ENCODE measurements around the gene C4orf36. TPM values are rescaled to one million over a fixed set of nuclear protein-coding genes. Genes with fewer than 3 reads are reported as not detected.
A peak's percentile ranks its signal among the peaks of the same experiment; 100 is the strongest.

Gene C4orf36
- total and polyA plus RNA-seq, 10 donors = 0.17 to 1.1 (median 0.82) TPM; not detected in 7

DNA sequence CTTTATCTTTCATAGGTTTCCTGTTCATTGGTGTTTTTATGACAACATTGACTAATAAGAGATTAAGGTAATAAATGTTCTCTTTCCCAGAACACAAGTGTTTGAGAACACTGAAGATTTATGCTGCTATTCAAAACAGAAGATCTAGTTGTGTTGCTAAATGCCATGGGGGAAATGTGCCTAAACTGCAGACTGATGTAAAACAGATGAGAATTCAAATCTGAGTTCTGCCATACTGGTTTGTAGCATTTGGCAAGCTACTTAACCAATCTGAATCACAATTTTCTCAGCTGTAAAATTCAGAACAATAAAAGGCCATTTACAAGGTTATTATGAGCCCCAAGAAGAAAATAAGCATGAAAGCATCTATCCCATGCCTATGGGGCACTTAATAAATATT lies 45.3 kb downstream of the C4orf36 start:
- no peak for TF ChIP-seq CTCF (IDR thresholded peaks at IDR 0.05 in 8 of 11, conservative IDR thresholded peaks at IDR 0.05 in 3 of 11)
- TF ChIP-seq POLR2A (IDR thresholded peaks at IDR 0.05) = no peak
- TF ChIP-seq POLR2AphosphoS5 (IDR thresholded peaks at IDR 0.05) = no peak
- H3K27me3 ChIP-seq (replicated peaks in 1 of 7) = no peaks in the 10 kb centered on the region
- peak overlapping the region in 6 of 8 donors; percentile 10 to 78 (median 49) for H3K27ac ChIP-seq
- no peak for DNase-seq
- H3K4me3 ChIP-seq = no peak overlapping the region
- no peaks in the 10 kb centered on the region for H3K9me3 ChIP-seq
- intact Hi-C loops (cut with DNase I; ENCODE audit: low total_unique reads) = no loop called here
- H3K4me1 ChIP-seq = no peaks in the 10 kb centered on the region
- H3K36me3 ChIP-seq = no peaks in the 10 kb centered on the region

DNA sequence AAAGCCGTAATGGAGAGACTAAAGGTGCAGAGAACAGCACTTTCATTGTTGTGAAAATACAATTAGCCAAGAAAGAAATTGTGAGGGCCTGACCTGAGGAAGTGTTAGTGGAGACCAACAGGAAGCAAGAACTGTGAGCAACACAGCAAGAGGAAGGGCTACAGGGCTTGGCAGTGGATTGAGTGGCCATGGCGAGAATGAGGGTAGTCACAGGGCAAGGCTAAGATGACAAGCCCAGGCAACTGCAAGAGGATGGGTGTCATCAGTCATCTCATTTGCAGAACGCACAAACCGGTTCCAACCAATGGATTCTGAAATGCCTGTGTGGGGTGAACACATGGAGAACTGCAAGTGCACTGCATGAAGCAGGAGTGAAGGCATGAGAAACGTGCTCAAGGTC lies 46.6 kb downstream of the C4orf36 start:
- 55 to 76% (median 73%) methylated on average over 5 of the region's 5 CpGs for WGBS, 5 donors
- H3K36me3 ChIP-seq = no peaks in the 10 kb centered on the region
- no peaks in the 10 kb centered on the region for H3K9me3 ChIP-seq
- no peaks in the 10 kb centered on the region for H3K27me3 ChIP-seq (replicated peaks in 1 of 7)
- TF ChIP-seq CTCF (IDR thresholded peaks at IDR 0.05 in 8 of 11, conservative IDR thresholded peaks at IDR 0.05 in 3 of 11) (no peak), POLR2AphosphoS5 (IDR thresholded peaks at IDR 0.05) (peak in 2 of 3 donors; percentile 58 to 72), POLR2A (IDR thresholded peaks at IDR 0.05) (no peak)
- DNase-seq = no peak
- H3K4me3 ChIP-seq = no peak overlapping the region
- H3K27ac ChIP-seq = peak overlapping the region in 7 of 8 donors; percentile 22 to 78 (median 46)
- H3K4me1 ChIP-seq = no peaks in the 10 kb centered on the region
- intact Hi-C loops (cut with DNase I; ENCODE audit: low total_unique reads) = no loop called here

GRCh38 chr4:86841309-86841708 lies 50.9 kb downstream of the C4orf36 start:
- Histone ChIP-seq H3K4me1 (no peaks in the 10 kb centered on the region), H3K36me3 (no peaks in the 10 kb centered on the region), H3K27me3 (replicated peaks in 1 of 7) (no peaks in the 10 kb centered on the region), H3K9me3 (no peaks in the 10 kb centered on the region), H3K27ac (no peak overlapping the region), H3K4me3 (no peak overlapping the region)
- intact Hi-C loops (cut with DNase I; ENCODE audit: low total_unique reads) = no loop called here
- DNase-seq = no peak
- no peak for TF ChIP-seq CTCF (IDR thresholded peaks at IDR 0.05 in 8 of 11, conservative IDR thresholded peaks at IDR 0.05 in 3 of 11)
- TF ChIP-seq POLR2A (IDR thresholded peaks at IDR 0.05) = no peak
- no peak for TF ChIP-seq POLR2AphosphoS5 (IDR thresholded peaks at IDR 0.05)
- 83 to 100% (median 94%) methylated on average over 1 of the region's 1 CpG for WGBS, 5 donors

- H3K36me3 ChIP-seq = no peaks in the 10 kb centered on the region
- WGBS, 5 donors = 76 to 100% (median 92%) methylated on average over 1 of the region's 1 CpG
- no peaks in the 10 kb centered on the region for H3K9me3 ChIP-seq
- H3K27ac ChIP-seq = no peak overlapping the region
- intact Hi-C loops (cut with DNase I; ENCODE audit: low total_unique reads) = no loop called here
- TF ChIP-seq POLR2AphosphoS5 (IDR thresholded peaks at IDR 0.05) (no peak), CTCF (IDR thresholded peaks at IDR 0.05 in 8 of 11, conservative IDR thresholded peaks at IDR 0.05 in 3 of 11) (no peak), POLR2A (IDR thresholded peaks at IDR 0.05) (no peak)
- DNase-seq = no peak
- no peaks in the 10 kb centered on the region for H3K27me3 ChIP-seq (replicated peaks in 1 of 7)
- H3K4me1 ChIP-seq = no peaks in the 10 kb centered on the region
- no peak overlapping the region for H3K4me3 ChIP-seq
Measured at GRCh38 chr4:86840858-86841257, 51.4 kb downstream of the C4orf36 start.

Data from spleen (tissue), 11 donors.